ENCODE measurements around the gene OTX1. TPM values are rescaled to one million over a fixed set of nuclear protein-coding genes. Genes with fewer than 3 reads are reported as not detected.

OTX1 gene
- total RNA-seq, 1 experiment from 2014 or later, result 13.1 TPM

DNA sequence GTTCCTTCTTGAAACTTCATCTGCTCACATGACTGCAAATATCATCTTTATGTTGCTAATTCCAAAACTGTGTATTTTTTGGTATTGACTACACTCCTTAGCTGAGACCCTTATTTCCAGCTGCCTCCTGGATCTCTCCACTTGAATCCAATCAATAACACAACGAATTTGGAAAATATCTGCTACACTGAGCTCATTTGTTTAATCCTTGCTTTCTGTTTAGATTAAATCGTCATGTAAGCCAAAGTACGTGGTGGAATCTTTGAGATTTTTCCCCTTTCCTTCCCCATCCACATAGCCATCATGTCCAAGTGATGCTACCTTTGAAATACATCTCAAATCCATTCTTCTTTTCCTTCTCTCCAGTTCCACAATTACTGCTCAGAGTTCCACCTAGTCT lies 15.6 kb downstream of the OTX1 start:
- no peaks in the 10 kb centered on the region for H3K27me3 ChIP-seq (ENCODE audit: insufficient read depth, low read length)
- H3K27ac ChIP-seq (ENCODE audit: low read depth, low read length), result no peak overlapping the region
- H2AFZ ChIP-seq (ENCODE audit: low read depth, low read length, poor library complexity, severe bottlenecking), result no peak overlapping the region
- no TSS peak for BruUV-seq (replicated peaks)
- H3K4me3 ChIP-seq (replicated peaks in 1 of 2; ENCODE audit: low read depth in 1 of 2, low read length in 2 of 2), result no peak overlapping the region
- POLR2A ChIA-PET, result no interaction called here
- H3K9ac ChIP-seq (ENCODE audit: low read length), result no peak overlapping the region
- H3K4me1 ChIP-seq (ENCODE audit: control insufficient read depth in 1 of 2, insufficient read depth in 2 of 2, low read length in 2 of 2), result no peaks in the 10 kb centered on the region
- ATAC-seq, result no peak
- no peaks in the 10 kb centered on the region for H3K9me2 ChIP-seq (ENCODE audit: insufficient read depth)
- CTCF ChIA-PET, result no interaction called here
- H3K4me2 ChIP-seq (ENCODE audit: low read length), result no peak overlapping the region
- H4K20me1 ChIP-seq (ENCODE audit: insufficient read depth), result no peaks in the 10 kb centered on the region
- intact Hi-C loops (cut with micrococcal nuclease), result no loop called here
- H3K9me3 ChIP-seq (ENCODE audit: control insufficient read depth in 1 of 2, insufficient read depth in 1 of 2, low read depth in 1 of 2, low read length in 2 of 2), result no peaks in the 10 kb centered on the region
- no peak for TF ChIP-seq SIN3A (IDR thresholded peaks at IDR 0.05; ENCODE audit: low read depth)
- no peak for TF ChIP-seq TCF7L2 (IDR thresholded peaks at IDR 0.05; ENCODE audit: borderline replicate concordance, extremely low read depth, insufficient read depth, insufficient read length)
- no peak for TF ChIP-seq EZH2phosphoT487 (IDR thresholded peaks at IDR 0.05; ENCODE audit: borderline replicate concordance)
- TF ChIP-seq, protein P1, sequence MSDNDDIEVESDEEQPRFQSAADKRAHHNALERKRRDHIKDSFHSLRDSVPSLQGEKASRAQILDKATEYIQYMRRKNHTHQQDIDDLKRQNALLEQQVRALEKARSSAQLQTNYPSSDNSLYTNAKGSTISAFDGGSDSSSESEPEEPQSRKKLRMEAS (IDR thresholded peaks at IDR 0.05), result no peak
- no peak for TF ChIP-seq EGR1 (IDR thresholded peaks at IDR 0.05; ENCODE audit: low read depth)
- TF ChIP-seq RAD21 (IDR thresholded peaks at IDR 0.05; ENCODE audit: low read depth), result no peak
- TF ChIP-seq ZFX (IDR thresholded peaks at IDR 0.05), result no peak
- no peak for TF ChIP-seq ZNF274 (IDR thresholded peaks at IDR 0.05; ENCODE audit: low read depth, low read length)
- TF ChIP-seq YY1 (IDR thresholded peaks at IDR 0.05; ENCODE audit: extremely low read depth, insufficient replicate concordance, low read depth, low read length), result no peak
- no peak for TF ChIP-seq POLR2A (IDR thresholded peaks at IDR 0.05; ENCODE audit: borderline replicate concordance, extremely low read depth, insufficient read depth, insufficient read length)
- TF ChIP-seq SP1 (IDR thresholded peaks at IDR 0.05; ENCODE audit: low read depth), result no peak
- no peaks in the 10 kb centered on the region for H3K36me3 ChIP-seq (ENCODE audit: control insufficient read depth in 1 of 2, insufficient read depth in 2 of 2, low read length in 2 of 2)
- no peak for DNase-seq (ENCODE audit: low read depth, low spot score)
- H3K79me2 ChIP-seq (ENCODE audit: insufficient read depth, low read length), result no peaks in the 10 kb centered on the region
- RAD21 ChIA-PET (ENCODE audit: low non-redundant PET in 1 of 2, low total read pairs in 2 of 2, uncharacterized antibody in 2 of 2, unreplicated experiment in 2 of 2), result no interaction called here

GRCh38 chr2:63066838-63067237 lies 16.2 kb downstream of the OTX1 start:
- no TSS peak for BruUV-seq (replicated peaks)
- Histone ChIP-seq H3K9me3 (ENCODE audit: control insufficient read depth in 1 of 2, insufficient read depth in 1 of 2, low read depth in 1 of 2, low read length in 2 of 2) (no peaks in the 10 kb centered on the region), H3K4me2 (ENCODE audit: low read length) (no peak overlapping the region), H3K9ac (ENCODE audit: low read length) (no peak overlapping the region), H3K4me1 (ENCODE audit: control insufficient read depth in 1 of 2, insufficient read depth in 2 of 2, low read length in 2 of 2) (no peaks in the 10 kb centered on the region), H3K27ac (ENCODE audit: low read depth, low read length) (no peak overlapping the region), H3K36me3 (ENCODE audit: control insufficient read depth in 1 of 2, insufficient read depth in 2 of 2, low read length in 2 of 2) (no peaks in the 10 kb centered on the region), H3K79me2 (ENCODE audit: insufficient read depth, low read length) (no peaks in the 10 kb centered on the region), H4K20me1 (ENCODE audit: insufficient read depth) (no peaks in the 10 kb centered on the region), H3K4me3 (replicated peaks in 1 of 2; ENCODE audit: low read depth in 1 of 2, low read length in 2 of 2) (no peak overlapping the region), H2AFZ (ENCODE audit: low read depth, low read length, poor library complexity, severe bottlenecking) (no peak overlapping the region), H3K9me2 (ENCODE audit: insufficient read depth) (no peaks in the 10 kb centered on the region), H3K27me3 (ENCODE audit: insufficient read depth, low read length) (no peaks in the 10 kb centered on the region)
- CTCF ChIA-PET, result no interaction called here
- RAD21 ChIA-PET (ENCODE audit: low non-redundant PET in 1 of 2, low total read pairs in 2 of 2, uncharacterized antibody in 2 of 2, unreplicated experiment in 2 of 2), result no interaction called here
- ATAC-seq (no peak), DNase-seq (ENCODE audit: low read depth, low spot score) (no peak)
- intact Hi-C loops (cut with micrococcal nuclease), result no loop called here
- TF ChIP-seq CBX3 (IDR thresholded peaks at IDR 0.05; ENCODE audit: low read depth) (no peak), ZFX (IDR thresholded peaks at IDR 0.05) (no peak), EGR1 (IDR thresholded peaks at IDR 0.05; ENCODE audit: low read depth) (no peak), SP1 (IDR thresholded peaks at IDR 0.05; ENCODE audit: low read depth) (no peak), EZH2phosphoT487 (IDR thresholded peaks at IDR 0.05; ENCODE audit: borderline replicate concordance) (no peak), ATF3 (IDR thresholded peaks at IDR 0.05) (no peak), CEBPB (IDR thresholded peaks at IDR 0.05; ENCODE audit: low read depth) (no peak), ZNF274 (IDR thresholded peaks at IDR 0.05; ENCODE audit: low read depth, low read length) (no peak), FOSL1 (IDR thresholded peaks at IDR 0.05; ENCODE audit: low read depth) (no peak), ELF1 (IDR thresholded peaks at IDR 0.05; ENCODE audit: borderline replicate concordance, low read depth) (no peak), SIN3A (IDR thresholded peaks at IDR 0.05; ENCODE audit: low read depth) (no peak), EZH2 (IDR thresholded peaks at IDR 0.05) (no peak), POLR2AphosphoS5 (IDR thresholded peaks at IDR 0.05; ENCODE audit: low read depth, low read length) (no peak), YY1 (IDR thresholded peaks at IDR 0.05; ENCODE audit: extremely low read depth, insufficient replicate concordance, low read depth, low read length) (no peak), JUND (IDR thresholded peaks at IDR 0.05) (no peak), RAD21 (IDR thresholded peaks at IDR 0.05; ENCODE audit: low read depth) (no peak)
- TF ChIP-seq, protein P2, sequence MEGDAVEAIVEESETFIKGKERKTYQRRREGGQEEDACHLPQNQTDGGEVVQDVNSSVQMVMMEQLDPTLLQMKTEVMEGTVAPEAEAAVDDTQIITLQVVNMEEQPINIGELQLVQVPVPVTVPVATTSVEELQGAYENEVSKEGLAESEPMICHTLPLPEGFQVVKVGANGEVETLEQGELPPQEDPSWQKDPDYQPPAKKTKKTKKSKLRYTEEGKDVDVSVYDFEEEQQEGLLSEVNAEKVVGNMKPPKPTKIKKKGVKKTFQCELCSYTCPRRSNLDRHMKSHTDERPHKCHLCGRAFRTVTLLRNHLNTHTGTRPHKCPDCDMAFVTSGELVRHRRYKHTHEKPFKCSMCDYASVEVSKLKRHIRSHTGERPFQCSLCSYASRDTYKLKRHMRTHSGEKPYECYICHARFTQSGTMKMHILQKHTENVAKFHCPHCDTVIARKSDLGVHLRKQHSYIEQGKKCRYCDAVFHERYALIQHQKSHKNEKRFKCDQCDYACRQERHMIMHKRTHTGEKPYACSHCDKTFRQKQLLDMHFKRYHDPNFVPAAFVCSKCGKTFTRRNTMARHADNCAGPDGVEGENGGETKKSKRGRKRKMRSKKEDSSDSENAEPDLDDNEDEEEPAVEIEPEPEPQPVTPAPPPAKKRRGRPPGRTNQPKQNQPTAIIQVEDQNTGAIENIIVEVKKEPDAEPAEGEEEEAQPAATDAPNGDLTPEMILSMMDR (IDR thresholded peaks at IDR 0.05 in 2 of 3, conservative IDR thresholded peaks at IDR 0.05 in 1 of 3; ENCODE audit: borderline replicate concordance in 1 of 3, insufficient read depth in 1 of 3, low read depth in 2 of 3, low read length in 2 of 3), result no peak
- POLR2A ChIA-PET, result no interaction called here
